GM19395 (cell line): ENCODE data around the gene NFASC.

ENCODE experiments used
- ATAC-seq: cut with Tn5 transposase; IDR thresholded peaks from one replicate; pipeline ENCODE4 v1.9.1; 2021; ENCODE audit warnings: mild to moderate bottlenecking, moderate library complexity; ENCODE audit not compliant: unreplicated experiment

Gene NFASC

GRCh38 chr1:204870160-204870912 lies at the start of gene NFASC:
Gene NFASC (plus strand): TSS chr1:204870862. CDS start chr1:204944316, 73,454 bp downstream.
- no peak for ATAC-seq

GRCh38 chr1:204821476-204821875 lies 49.2 kb upstream of the NFASC start:
- no peak for ATAC-seq

- ATAC-seq = no peak
Measured at GRCh38 chr1:204821924-204822323, 48.7 kb upstream of the NFASC start.

- no peak for ATAC-seq
Measured at GRCh38 chr1:204826970-204827369, 43.7 kb upstream of the NFASC start.

DNA sequence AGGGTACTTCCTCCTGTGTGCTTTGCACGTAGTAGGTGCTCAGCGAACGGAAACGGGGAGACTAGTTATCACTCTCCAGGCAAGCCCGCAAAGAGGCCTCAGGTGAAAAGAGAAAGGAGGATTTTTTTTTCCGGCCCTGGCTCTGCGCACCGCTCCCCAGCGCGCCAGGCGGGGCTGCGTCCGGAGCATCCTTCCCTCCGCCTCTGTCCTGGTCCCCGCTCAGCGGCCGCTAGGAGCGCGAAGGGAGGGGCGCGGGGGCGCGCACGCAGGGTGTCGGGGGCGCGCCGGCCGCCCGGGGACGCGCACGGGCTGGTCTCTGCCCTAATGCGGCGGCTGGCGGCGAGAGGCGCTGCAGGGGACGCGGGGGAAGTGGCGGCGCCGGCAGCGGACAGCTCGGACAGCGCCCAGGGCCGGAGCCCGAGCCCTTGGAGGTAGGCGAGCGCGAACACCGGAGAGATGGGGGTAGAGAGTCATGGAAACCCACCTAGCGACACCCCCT lies 42.3 kb upstream of the NFASC start:
- ATAC-seq = no peak

DNA sequence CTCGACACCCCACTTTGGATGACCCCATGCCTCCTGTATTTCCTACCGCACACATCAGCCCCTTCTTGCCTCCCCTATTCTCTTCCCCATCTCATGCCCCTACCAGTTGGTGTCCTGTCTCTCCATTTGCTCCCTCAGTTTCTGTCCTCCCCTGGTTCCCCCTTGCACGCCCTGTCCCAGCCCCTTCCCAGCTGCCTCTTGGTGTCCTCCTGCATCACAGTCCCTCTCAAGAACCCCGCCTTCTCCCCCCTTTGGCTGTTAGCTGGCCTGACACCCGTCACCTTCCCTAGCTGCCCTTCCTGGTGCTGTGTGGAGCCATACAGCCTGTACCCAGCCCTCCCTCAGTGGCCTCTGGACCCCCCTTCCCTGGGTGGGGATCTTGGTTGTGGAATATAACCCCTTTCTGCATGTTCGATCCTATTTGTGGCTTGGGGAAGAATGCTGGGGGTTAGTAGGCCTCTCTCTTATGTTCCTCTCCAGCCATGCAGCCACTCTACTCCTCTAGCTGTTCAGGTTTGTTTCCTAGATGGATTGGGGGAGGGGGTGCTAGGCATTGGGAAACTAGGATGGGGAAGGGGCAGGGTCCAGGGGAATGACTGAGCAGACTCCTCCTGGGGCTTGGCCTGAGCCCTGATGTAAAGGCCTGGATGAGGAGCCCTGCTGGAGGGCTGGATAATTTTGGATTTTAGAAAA lies 41.4 kb upstream of the NFASC start:
- ATAC-seq = no peak

GRCh38 chr1:204830747-204831146 lies 39.9 kb upstream of the NFASC start:
- no peak for ATAC-seq

- ATAC-seq = no peak
Measured at GRCh38 chr1:204831186-204831585, 39.5 kb upstream of the NFASC start.

- ATAC-seq = no peak
Measured at GRCh38 chr1:204834336-204834735, 36.3 kb upstream of the NFASC start.

GRCh38 chr1:204834752-204835151 lies 35.9 kb upstream of the NFASC start:
- no peak for ATAC-seq

DNA sequence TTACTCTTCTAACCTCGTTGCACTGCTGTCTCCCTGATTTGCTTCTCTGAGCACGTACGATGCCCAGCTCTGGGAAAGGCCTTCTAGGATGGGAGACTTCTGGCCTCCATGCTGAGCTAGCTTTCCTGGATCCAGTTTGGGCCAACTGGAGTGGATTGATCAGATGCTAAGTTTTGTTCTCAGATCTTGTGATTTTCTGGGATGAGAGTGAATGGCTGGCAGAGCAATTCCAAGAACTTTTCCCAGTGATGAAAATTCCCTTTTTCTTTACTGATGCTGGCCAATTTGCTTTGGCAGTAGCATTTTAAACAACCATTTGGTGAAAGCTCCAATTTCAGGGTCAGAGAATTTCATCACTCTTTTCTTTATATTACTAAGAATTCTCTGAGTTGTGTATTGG lies 34.9 kb upstream of the NFASC start:
- ATAC-seq = no peak

DNA sequence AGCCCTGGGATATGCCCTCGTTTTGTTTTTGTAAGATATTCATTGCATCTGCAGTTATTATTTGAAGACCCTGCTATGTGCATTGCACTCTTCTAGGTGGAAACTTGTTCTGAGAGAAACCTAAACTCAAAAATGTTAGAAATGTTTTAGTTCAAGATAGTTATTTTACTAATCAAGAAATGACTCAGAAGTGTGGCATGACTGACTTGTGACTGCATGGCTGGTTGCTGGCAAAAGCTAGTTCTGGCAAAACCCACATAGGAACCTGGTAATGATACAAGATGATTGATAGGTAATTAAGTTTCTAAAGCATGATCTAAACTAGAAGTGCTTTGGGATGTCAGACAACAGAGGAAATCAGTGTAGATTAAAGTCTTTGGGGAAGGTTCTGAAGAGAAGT lies 33.8 kb upstream of the NFASC start:
- ATAC-seq = no peak

DNA sequence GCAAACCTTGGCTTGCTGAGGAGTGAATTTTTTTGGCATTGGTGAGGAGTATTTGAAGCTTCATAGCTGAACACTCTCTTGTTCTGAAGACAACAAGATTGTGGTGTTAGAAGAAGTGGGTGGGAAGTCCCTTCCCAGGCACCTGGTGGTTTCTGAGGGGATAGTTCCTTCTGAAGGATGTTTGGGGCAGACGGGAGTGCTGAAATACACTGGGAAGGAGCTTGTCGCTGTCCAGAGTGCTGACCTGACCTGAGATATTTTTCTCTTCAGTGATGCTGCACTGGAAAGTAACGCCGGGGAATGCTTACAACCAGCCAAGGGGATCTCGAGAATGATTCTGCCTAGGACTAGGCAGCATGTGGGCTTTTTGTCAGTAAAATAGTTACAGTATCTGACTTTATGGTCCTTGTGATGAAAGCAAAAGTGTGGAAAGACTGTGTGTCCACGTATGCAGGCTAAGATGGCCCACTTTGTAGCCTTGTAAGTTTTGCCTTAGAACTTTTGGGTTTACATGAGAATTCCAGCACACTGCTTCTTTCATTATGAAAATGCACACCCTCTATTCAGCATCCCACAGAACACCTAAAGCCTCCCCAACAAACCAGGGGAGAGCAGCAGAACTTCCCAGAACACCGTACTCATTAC lies 33.1 kb upstream of the NFASC start:
- no peak for ATAC-seq

DNA sequence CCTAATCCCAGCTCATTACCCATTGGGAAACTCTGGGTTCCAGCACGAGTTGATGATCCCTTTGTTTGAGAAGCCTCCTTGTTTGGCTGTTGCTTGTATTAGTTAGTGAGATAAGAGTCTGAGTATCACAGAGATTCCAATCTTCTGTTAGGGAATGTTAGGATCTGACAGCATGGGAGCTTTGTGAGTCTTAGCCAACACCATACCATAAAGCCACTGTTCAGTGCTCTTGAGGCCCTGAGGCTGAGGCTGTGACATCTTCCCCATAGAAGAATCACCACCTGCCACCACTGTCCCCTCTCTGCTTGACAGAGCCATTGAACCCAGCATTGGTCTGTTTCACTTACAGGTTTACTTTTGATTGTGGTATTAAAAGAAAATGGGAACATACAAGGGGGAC lies 29.3 kb upstream of the NFASC start:
- ATAC-seq = no peak

DNA sequence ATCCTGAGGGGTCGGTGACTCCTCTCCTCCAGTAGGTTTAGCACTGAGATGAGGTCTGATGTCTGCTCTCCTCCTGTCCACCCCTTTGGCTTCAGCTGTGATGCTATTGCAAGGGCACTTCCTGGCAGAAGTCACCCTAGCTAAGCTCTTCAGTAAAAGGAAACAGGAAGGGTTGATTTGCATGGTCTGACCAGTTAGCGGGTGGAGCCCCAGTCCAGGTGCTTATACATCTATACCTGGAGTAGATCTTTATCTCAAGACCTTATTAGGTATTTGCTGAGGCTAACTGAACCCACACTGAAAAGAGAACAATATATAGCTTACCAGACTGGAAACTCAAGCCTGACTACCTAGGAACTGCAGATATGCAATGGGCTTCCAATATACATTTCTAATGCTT lies 28.9 kb upstream of the NFASC start:
- no peak for ATAC-seq

DNA sequence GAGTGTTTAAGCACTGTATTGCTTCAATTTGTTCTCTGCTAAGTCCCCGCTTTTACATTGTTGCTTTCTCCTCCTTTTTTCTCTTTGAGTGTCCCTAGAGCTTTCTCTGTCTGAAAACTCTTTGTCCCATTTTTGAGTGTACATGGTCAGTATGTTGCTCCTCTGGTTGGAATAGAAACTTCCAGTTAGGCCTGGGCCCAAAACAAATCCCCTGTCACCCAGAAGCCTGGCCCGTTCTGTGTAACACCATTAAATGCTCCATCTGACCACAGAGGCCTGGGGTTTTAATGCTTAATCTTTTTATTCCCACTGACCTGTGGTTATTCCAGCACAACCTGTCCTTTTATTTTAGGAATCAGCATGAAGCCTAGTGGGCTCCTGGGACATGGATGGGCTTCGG lies 28.3 kb upstream of the NFASC start:
- ATAC-seq = no peak

- ATAC-seq = no peak
Measured at GRCh38 chr1:204842892-204843291, 27.8 kb upstream of the NFASC start.

- ATAC-seq = no peak
Measured at GRCh38 chr1:204846546-204846945, 24.1 kb upstream of the NFASC start.

GRCh38 chr1:204848579-204848978 lies 22.1 kb upstream of the NFASC start:
- ATAC-seq = no peak

DNA sequence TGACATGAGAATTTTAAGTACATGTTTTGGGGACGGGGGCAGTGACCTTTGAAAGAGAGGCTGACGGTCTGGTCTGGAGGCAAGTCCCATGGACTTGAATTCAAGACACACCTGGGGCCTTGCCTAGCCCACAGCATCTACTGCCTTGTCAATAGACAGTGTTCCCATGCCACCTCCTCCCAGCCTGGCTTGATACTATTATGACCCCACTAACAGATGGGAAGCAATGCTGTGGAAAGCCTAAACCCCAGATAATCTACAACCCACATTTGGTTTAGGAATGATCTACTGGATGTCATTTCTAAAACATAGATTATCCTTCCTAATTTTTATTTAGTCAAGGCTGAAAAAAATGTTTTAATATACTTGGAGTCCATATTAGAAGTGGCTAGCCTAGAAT lies 17.8 kb upstream of the NFASC start:
- ATAC-seq = no peak

- no peak for ATAC-seq
Measured at GRCh38 chr1:204853436-204853835, 17.2 kb upstream of the NFASC start.

GRCh38 chr1:204854286-204854685 lies 16.4 kb upstream of the NFASC start:
- ATAC-seq = no peak
